SIG-M5 (cell line): ENCODE data around the gene AKR1C3.
"Not testable (repeated sequence)": the region's sequence is repeated elsewhere in the genome, so short reads cannot be mapped to it uniquely, and the experiment has no call there.

Source experiments
- DNase-seq: peaks from one replicate; lab custom pipeline; 2025; lab: John Stamatoyannopoulos, UW

AKR1C3 gene

GRCh38 chr10:5089865-5090264 lies 4.3 kb upstream of the AKR1C3 start:
- DNase-seq: no peak

- no peak for DNase-seq
Measured at GRCh38 chr10:5090551-5090950, 3.7 kb upstream of the AKR1C3 start.

GRCh38 chr10:5091196-5091595 lies 3.0 kb upstream of the AKR1C3 start:
- DNase-seq: no peak

- DNase-seq: no peak
Measured at GRCh38 chr10:5092375-5092774, 1.8 kb upstream of the AKR1C3 start.

- no peak for DNase-seq
Measured at GRCh38 chr10:5092848-5093790, 1.1 kb upstream of the AKR1C3 start.

- no peak for DNase-seq
Measured at GRCh38 chr10:5095687-5096086, 1.5 kb downstream of the AKR1C3 start.

- no peak for DNase-seq
Measured at GRCh38 chr10:5096108-5096507, 1.9 kb downstream of the AKR1C3 start.

GRCh38 chr10:5102479-5102878 lies 8.3 kb downstream of the AKR1C3 start:
- not testable (repeated sequence) for DNase-seq

- DNase-seq: no peak
Measured at GRCh38 chr10:5103481-5103880, 9.3 kb downstream of the AKR1C3 start.

- DNase-seq: no peak
Measured at GRCh38 chr10:5105626-5106025, 11.4 kb downstream of the AKR1C3 start.

GRCh38 chr10:5106553-5106952 lies 12.3 kb downstream of the AKR1C3 start:
- DNase-seq: no peak

- no peak for DNase-seq
Measured at GRCh38 chr10:5107860-5108526, 13.8 kb downstream of the AKR1C3 start.

GRCh38 chr10:5108658-5109416 lies 14.6 kb downstream of the AKR1C3 start:
- no peak for DNase-seq

- not testable (repeated sequence) for DNase-seq
Measured at GRCh38 chr10:5109861-5110260, 15.6 kb downstream of the AKR1C3 start.

GRCh38 chr10:5116621-5117020 lies 22.4 kb downstream of the AKR1C3 start:
- no peak for DNase-seq

- no peak for DNase-seq
Measured at GRCh38 chr10:5117026-5117425, 22.8 kb downstream of the AKR1C3 start.

GRCh38 chr10:5119997-5120396 lies 25.8 kb downstream of the AKR1C3 start:
- not testable (repeated sequence) for DNase-seq

- no peak for DNase-seq
Measured at GRCh38 chr10:5123886-5124285, 29.7 kb downstream of the AKR1C3 start.

- DNase-seq: no peak
Measured at GRCh38 chr10:5125315-5126044, 31.3 kb downstream of the AKR1C3 start.

- DNase-seq: no peak
Measured at GRCh38 chr10:5135581-5135980, 41.4 kb downstream of the AKR1C3 start.

- no peak for DNase-seq
Measured at GRCh38 chr10:5136468-5137087, 42.4 kb downstream of the AKR1C3 start.
